OCI-LY3 (cell line): ENCODE data around the gene PAEP.

Source experiments
- H2AFZ ChIP-seq: fragments of 200-600, 300-600 bp; shearing (Covaris generic); 2 replicates; pipeline ENCODE4 v1.6.0; 2014; ENCODE audit warnings: antibody characterized with exemption, low read depth, low read length
- H3K27ac ChIP-seq: fragments of 200-600, 300-600 bp; sonication (generic); 2 replicates; pipeline ENCODE4 v1.5.1; 2014; ENCODE audit warnings: mild to moderate bottlenecking, low read length, moderate library complexity, mixed read lengths
- H3K27me3 ChIP-seq: fragments of 200-600, 300-600 bp; sonication (generic); 2 replicates; pipeline ENCODE4 v1.6.1; 2014; ENCODE audit warnings: low read depth, low read length, mixed read lengths
- H3K36me3 ChIP-seq: fragments of 200-600, 300-600 bp; sonication (generic); replicated peaks from 2 replicates; pipeline ENCODE3; 2014; ENCODE audit warnings: low read depth, low read length, mixed read lengths
- H3K4me1 ChIP-seq: fragments of 300-600, 200-600 bp; sonication (generic); 2 replicates; pipeline ENCODE4 v1.6.1; 2014; ENCODE audit warnings: low read length, mixed read lengths
- H3K4me2 ChIP-seq: fragments of 200-600, 300-600 bp; sonication (generic); 2 replicates; pipeline ENCODE4 v1.6.1; 2014; ENCODE audit warnings: low read length, mixed read lengths
- H3K4me3 ChIP-seq: fragments of 300-600, 200-600 bp; sonication (generic); 2 replicates; pipeline ENCODE4 v1.5.1; 2014; ENCODE audit warnings: antibody characterized with exemption, mild to moderate bottlenecking, low read length, moderate library complexity
- H3K79me2 ChIP-seq: fragments of 300-600, 200-600 bp; shearing (Covaris generic); 2 replicates; pipeline ENCODE4 v1.6.1; 2014; ENCODE audit warnings: mild to moderate bottlenecking, low read length, mixed read lengths
- H3K9ac ChIP-seq: fragments of 300-600, 200-600 bp; shearing (Covaris generic); 2 replicates; pipeline ENCODE4 v1.6.0; 2014; ENCODE audit warnings: mild to moderate bottlenecking, low read length, moderate library complexity
- H3K9me3 ChIP-seq: fragments of 200-600, 300-600 bp; shearing (Covaris generic); 2 replicates; pipeline ENCODE4 v1.6.1; 2014; ENCODE audit warnings: low read length, mixed read lengths; ENCODE audit not compliant: insufficient read depth
- H4K20me1 ChIP-seq: fragments of 200-600, 300-600 bp; sonication (generic); 2 replicates; pipeline ENCODE4 v1.6.1; 2016; ENCODE audit warnings: low read length, mixed read lengths; ENCODE audit not compliant: insufficient read depth
- CTCF ChIP-seq: fragments of 200-600, 300-600 bp; sonication (generic); IDR thresholded peaks from 2 replicates; pipeline ENCODE4 v1.5.1; 2014; ENCODE audit warnings: antibody characterized with exemption, low read length, low read depth
- EZH2phosphoT487 ChIP-seq: fragments of 200-600 bp; shearing (Covaris generic); IDR thresholded peaks from 2 replicates; pipeline ENCODE4 v1.6.1; 2018; ENCODE audit warnings: antibody characterized with exemption, mixed run types, low read depth

PAEP gene

GRCh38 chr9:135596211-135596610 is 34.7 kb downstream of the PAEP start:
- Histone ChIP-seq H3K9me3 (no peaks in the 10 kb centered on the region), H3K36me3 (no peaks in the 10 kb centered on the region), H3K4me1 (no peaks in the 10 kb centered on the region), H4K20me1 (no peaks in the 10 kb centered on the region), H3K4me3 (no peak overlapping the region), H3K4me2 (no peak overlapping the region), H3K27ac (no peak overlapping the region), H2AFZ (no peak overlapping the region), H3K9ac (no peak overlapping the region), H3K79me2 (no peaks in the 10 kb centered on the region), H3K27me3 (peaks cover 36% of the 10 kb centered on the region)
- TF ChIP-seq EZH2phosphoT487: no peak
- no peak for TF ChIP-seq CTCF

GRCh38 chr9:135600296-135600817 is 38.8 kb downstream of the PAEP start:
- H3K4me2 ChIP-seq: no peak overlapping the region
- H3K79me2 ChIP-seq: no peaks in the 10 kb centered on the region
- H3K9ac ChIP-seq: no peak overlapping the region
- H3K36me3 ChIP-seq: no peaks in the 10 kb centered on the region
- H4K20me1 ChIP-seq: no peaks in the 10 kb centered on the region
- no peaks in the 10 kb centered on the region for H3K4me1 ChIP-seq
- no peaks in the 10 kb centered on the region for H3K9me3 ChIP-seq
- no peak for TF ChIP-seq EZH2phosphoT487
- TF ChIP-seq CTCF: no peak
- no peak overlapping the region for H3K4me3 ChIP-seq
- no peak overlapping the region for H2AFZ ChIP-seq
- H3K27me3 ChIP-seq: peaks cover 25% of the 10 kb centered on the region
- no peak overlapping the region for H3K27ac ChIP-seq

GRCh38 chr9:135601988-135602387 is 40.4 kb downstream of the PAEP start:
- H2AFZ ChIP-seq: no peak overlapping the region

GRCh38 chr9:135602789-135603481 is 41.4 kb downstream of the PAEP start:
- Histone ChIP-seq H3K27me3 (peaks cover 10% of the 10 kb centered on the region), H4K20me1 (no peaks in the 10 kb centered on the region), H2AFZ (peak overlapping the region; percentile 46; the same call in 1 of the 2 replicates), H3K79me2 (no peaks in the 10 kb centered on the region), H3K4me1 (no peaks in the 10 kb centered on the region), H3K9ac (no peak overlapping the region), H3K4me2 (no peak overlapping the region), H3K27ac (no peak overlapping the region), H3K36me3 (no peaks in the 10 kb centered on the region), H3K9me3 (no peaks in the 10 kb centered on the region), H3K4me3 (no peak overlapping the region)
- TF ChIP-seq CTCF (peak; percentile 59), EZH2phosphoT487 (no peak)

More at GRCh38 chr9:135601988-135602387, 40.4 kb downstream of the PAEP start:
- no peak for TF ChIP-seq EZH2phosphoT487
- no peak for TF ChIP-seq CTCF
- Histone ChIP-seq H3K4me2 (no peak overlapping the region), H3K4me1 (no peaks in the 10 kb centered on the region), H3K9ac (no peak overlapping the region), H3K27ac (no peak overlapping the region), H3K36me3 (no peaks in the 10 kb centered on the region), H3K9me3 (no peaks in the 10 kb centered on the region), H3K79me2 (no peaks in the 10 kb centered on the region), H3K27me3 (peaks cover 11% of the 10 kb centered on the region), H4K20me1 (no peaks in the 10 kb centered on the region), H3K4me3 (no peak overlapping the region)
